Gastrocnemius medialis (tissue), 4 donors: ENCODE results near the gene EPB41L4A. TPM values are rescaled to one million over a fixed set of nuclear protein-coding genes. Genes with fewer than 3 reads are reported as not detected.

Experiments used
- ATAC-seq, 2 donors: fragments of 150-250 bp; one replicate each; pipeline ENCODE4 v1.9.1; 2016
- DNase-seq, 2 donors: peaks; one replicate each; pipeline ENCODE4 v3.0.0-alpha.2; 2019
- H3K27ac ChIP-seq, 4 donors: fragments of 200-600 bp; sonication (generic); 1 replicate in 1 of 4; 2 replicates in 3 of 4; pipeline ENCODE4 v1.5.1; 2016 to 2018; ENCODE audit warnings: mild to moderate bottlenecking in 2 of 4, moderate library complexity in 1 of 4
- H3K27me3 ChIP-seq, 3 donors: fragments of 200-600 bp; sonication (generic) in 2 of 3; 1 replicate in 1 of 3; 2 replicates in 2 of 3; pipeline versions ENCODE4 v1.5.1 to v1.6.0; 2016 to 2019; ENCODE audit warnings: mild to moderate bottlenecking in 1 of 3, moderate library complexity in 1 of 3
- H3K36me3 ChIP-seq, 2 donors: fragments of 200-600 bp; sonication (generic) in 1 of 2; one replicate each; pipeline ENCODE4 v1.5.1; 2017 to 2018
- H3K4me1 ChIP-seq, 2 donors: fragments of 200-600 bp; sonication (generic) in 1 of 2; one replicate each; pipeline ENCODE4 v1.5.1; 2016 to 2017; ENCODE audit warnings: mild to moderate bottlenecking in 2 of 2
- H3K4me3 ChIP-seq, 4 donors: fragments of 200-600 bp; sonication (generic) in 3 of 4; 1 replicate in 1 of 4; 2 replicates in 3 of 4; pipeline ENCODE4 v1.5.1; 2016 to 2019; ENCODE audit warnings: mild to moderate bottlenecking in 2 of 4
- H3K9me3 ChIP-seq, 3 donors: fragments of 200-600 bp; sonication (generic) in 2 of 3; 1 replicate in 1 of 3; 2 replicates in 2 of 3; pipeline ENCODE4 v1.5.1; 2016 to 2019
- CTCF ChIP-seq, 5 experiments: fragments of 450-650 bp in 3 of 5; fragments of 200-600 bp in 2 of 5; sonication (generic) in 2 of 5; IDR thresholded peaks in 4 of 5; conservative IDR thresholded peaks in 1 of 5; 1 replicate in 4 of 5; 2 replicates in 1 of 5; pipeline ENCODE4 v1.5.1; 2016 to 2019; ENCODE audit warnings: antibody characterized with exemption in 5 of 5, mild to moderate bottlenecking in 3 of 5, moderate library complexity in 3 of 5
- POLR2A ChIP-seq, 2 donors: fragments of 450-650 bp; IDR thresholded peaks; one replicate each; pipeline ENCODE4 v1.6.1; 2017; ENCODE audit warnings: antibody characterized with exemption in 2 of 2, mild to moderate bottlenecking in 2 of 2, moderate library complexity in 2 of 2
- in situ Hi-C, 4 donors: fragments of 200-750 bp; cut with MboI; loops; one replicate each; pipeline versions ENCODE4 v1.15.0 to v1.8.0; 2017; ENCODE audit warnings: low sequenced_read_pairs in 4 of 4
- intact Hi-C: fragments of 100-400 bp; cut with DNase I; formaldehyde crosslinking; loops from one replicate; pipeline ENCODE4 v1.15.1; 2023; ENCODE audit warnings: low total_unique reads
- total RNA-seq, 4 donors: library from RNA; depleted of rRNA; stranded (reverse); fragments of >200 nt; gene quantifications; one replicate each; pipeline versions ENCODE4 v1.1.0 to v1.2.3, GENCODE V29; 2016

EPB41L4A gene
- total RNA-seq, 4 donors from 2014 or later = 1.8 to 10.6 (median 3.8) TPM

GRCh38 chr5:112339761-112340160, 79.3 kb downstream of the EPB41L4A start:
- no peak overlapping the region for H3K4me3 ChIP-seq
- H3K4me1 ChIP-seq = peaks cover 13 to 23% of the 10 kb centered on the region in 2 donors
- no peak for ATAC-seq
- in situ Hi-C loops = no loop called here
- H3K9me3 ChIP-seq = no peaks in the 10 kb centered on the region
- H3K27me3 ChIP-seq = no peaks in the 10 kb centered on the region
- peak overlapping the region in 2 of 4 donors; percentile 74 to 79 for H3K27ac ChIP-seq
- H3K36me3 ChIP-seq = no peaks in the 10 kb centered on the region
- intact Hi-C loops = loop anchor here (2.0 kb wide), 1 partner anchor 85 kb away; no protein-coding TSS in a partner anchor
- no peak for DNase-seq
- TF ChIP-seq POLR2A (IDR thresholded peaks at IDR 0.05) = no peak
- TF ChIP-seq CTCF (IDR thresholded peaks at IDR 0.05 in 4 of 5, conservative IDR thresholded peaks at IDR 0.05 in 1 of 5) = no peak

- DNase-seq = peak; percentile 14 to 43
- H3K9me3 ChIP-seq = no peaks in the 10 kb centered on the region
- H3K36me3 ChIP-seq = no peaks in the 10 kb centered on the region
- peak; percentile 88 to 95 for ATAC-seq
- H3K27ac ChIP-seq = peak overlapping the region; percentile 67 to 79 (median 75)
- TF ChIP-seq POLR2A (IDR thresholded peaks at IDR 0.05) (no peak), CTCF (IDR thresholded peaks at IDR 0.05 in 4 of 5, conservative IDR thresholded peaks at IDR 0.05 in 1 of 5) (no peak)
- peaks cover 13 to 23% of the 10 kb centered on the region in 2 donors for H3K4me1 ChIP-seq
- no peaks in the 10 kb centered on the region for H3K27me3 ChIP-seq
- intact Hi-C loops (loop anchor here (2.0 kb wide), 1 partner anchor 84 kb away; no protein-coding TSS in a partner anchor), in situ Hi-C loops (no loop called here)
- H3K4me3 ChIP-seq = no peak overlapping the region
These were observed 80.3 kb downstream of the EPB41L4A start for GRCh38 chr5:112338681-112339337.

- ATAC-seq = no peak
- intact Hi-C loops = no loop called here
- no peaks in the 10 kb centered on the region for H3K27me3 ChIP-seq
- H3K4me1 ChIP-seq = peaks cover 4 to 5% of the 10 kb centered on the region in 2 donors
- no peak for TF ChIP-seq POLR2A (IDR thresholded peaks at IDR 0.05)
- no peak for TF ChIP-seq CTCF (IDR thresholded peaks at IDR 0.05 in 4 of 5, conservative IDR thresholded peaks at IDR 0.05 in 1 of 5)
- H3K27ac ChIP-seq = no peak overlapping the region
- no peaks in the 10 kb centered on the region for H3K9me3 ChIP-seq
- no peak overlapping the region for H3K4me3 ChIP-seq
- H3K36me3 ChIP-seq = no peaks in the 10 kb centered on the region
- DNase-seq = no peak
- in situ Hi-C loops = no loop called here
These were observed 85.7 kb downstream of the EPB41L4A start for GRCh38 chr5:112333331-112333781.

GRCh38 chr5:112331892-112332291, 87.2 kb downstream of the EPB41L4A start:
- no peak for DNase-seq
- H3K4me1 ChIP-seq = no peaks in the 10 kb centered on the region
- peak overlapping the region in 3 of 4 donors; percentile 0 to 33 (median 9) for H3K27ac ChIP-seq
- intact Hi-C loops (no loop called here), in situ Hi-C loops (no loop called here)
- ATAC-seq = no peak
- no peaks in the 10 kb centered on the region for H3K27me3 ChIP-seq
- TF ChIP-seq POLR2A (IDR thresholded peaks at IDR 0.05) (no peak), CTCF (IDR thresholded peaks at IDR 0.05 in 4 of 5, conservative IDR thresholded peaks at IDR 0.05 in 1 of 5) (no peak)
- no peaks in the 10 kb centered on the region for H3K36me3 ChIP-seq
- H3K9me3 ChIP-seq = no peaks in the 10 kb centered on the region
- no peak overlapping the region for H3K4me3 ChIP-seq
